Adrenal gland (tissue), 5 donors: ENCODE results near the gene ICAM2.

Source experiments
- CTCF ChIP-seq, 6 experiments: fragments of 450-650 bp in 4 of 6; fragments of 200-600 bp in 2 of 6; sonication (generic) in 1 of 6; IDR thresholded peaks; 1 replicate in 5 of 6; 2 replicates in 1 of 6; pipeline versions ENCODE4 v1.5.1 to v1.8.0; 2016 to 2021; ENCODE audit warnings: antibody characterized with exemption in 6 of 6, mild to moderate bottlenecking in 2 of 6, moderate library complexity in 1 of 6
- POLR2A ChIP-seq, 2 donors: fragments of 450-650 bp; IDR thresholded peaks; one replicate each; pipeline ENCODE4 v1.6.1; 2017; ENCODE audit warnings: antibody characterized with exemption in 2 of 2, mild to moderate bottlenecking in 2 of 2, moderate library complexity in 1 of 2
- donor health status: DM: no; HTN: no; CAD: no.

- TF ChIP-seq CTCF (IDR thresholded peaks at IDR 0.05) (no peak), POLR2A (IDR thresholded peaks at IDR 0.05) (no peak)
These were observed 23.8 kb downstream of the ICAM2 start for GRCh38 chr17:63996430-63997182.
